Measurements from ENCODE around the gene TDO2.
"Not testable (repeated sequence)": the region's sequence is repeated elsewhere in the genome, so short reads cannot be mapped to it uniquely, and the experiment has no call there.

The TDO2 gene

GRCh38 chr4:155908187-155909139, 5.0 kb downstream of the TDO2 start:
- DNase-seq = no peak

DNA sequence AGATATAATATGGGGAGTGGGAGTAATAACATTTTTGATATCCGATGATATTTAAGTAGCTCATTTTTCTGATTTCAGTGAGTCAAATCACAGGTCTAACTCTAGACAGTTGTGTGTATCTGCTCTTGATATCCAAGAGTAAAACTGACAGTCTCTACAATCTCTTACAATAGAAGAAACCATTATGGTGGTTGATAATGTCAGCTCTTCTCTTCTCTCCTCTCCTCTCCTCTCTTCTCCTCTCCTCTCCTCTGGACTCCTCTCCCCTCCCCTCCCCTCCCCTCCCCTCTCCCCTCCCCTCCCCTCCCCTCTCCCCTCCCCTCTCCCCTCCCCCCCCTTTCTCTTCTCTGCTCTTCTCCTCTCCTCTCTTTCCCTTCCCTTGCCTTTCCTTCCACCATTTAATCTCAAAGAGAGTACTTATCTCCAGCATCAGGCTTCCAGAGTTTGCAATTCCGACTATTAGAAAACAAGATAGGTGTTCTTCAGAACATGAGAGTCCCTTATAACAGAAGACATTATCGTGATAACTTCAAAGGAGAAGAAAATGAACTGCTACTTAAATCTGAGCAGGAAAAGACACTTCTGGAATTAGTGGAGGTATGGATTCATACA, 6.2 kb downstream of the TDO2 start:
- no peak for DNase-seq

GRCh38 chr4:155911905-155912304, 8.4 kb downstream of the TDO2 start:
- DNase-seq = no peak

DNA sequence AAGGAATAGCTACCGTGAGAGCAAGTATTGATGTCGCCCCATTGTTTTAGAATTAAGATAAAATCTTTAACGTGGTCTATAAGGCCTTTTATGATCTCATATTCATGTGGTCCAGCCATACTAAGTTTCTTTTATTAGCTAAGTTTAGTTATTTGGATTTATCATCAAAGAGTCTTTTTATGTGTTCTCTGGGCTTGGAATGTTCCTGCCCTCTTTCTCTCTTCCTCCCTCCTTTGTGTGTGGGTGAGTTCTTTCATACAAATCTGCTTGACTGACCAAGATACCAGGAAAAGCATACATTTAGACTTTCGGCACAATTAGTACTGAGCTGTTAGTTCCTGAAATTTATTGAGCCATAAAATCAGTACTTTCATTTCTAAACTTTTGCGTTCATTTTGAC, 11.3 kb downstream of the TDO2 start:
- DNase-seq = no peak

- no peak for DNase-seq
These were observed 18.1 kb downstream of the TDO2 start for GRCh38 chr4:155921597-155921996.

DNA sequence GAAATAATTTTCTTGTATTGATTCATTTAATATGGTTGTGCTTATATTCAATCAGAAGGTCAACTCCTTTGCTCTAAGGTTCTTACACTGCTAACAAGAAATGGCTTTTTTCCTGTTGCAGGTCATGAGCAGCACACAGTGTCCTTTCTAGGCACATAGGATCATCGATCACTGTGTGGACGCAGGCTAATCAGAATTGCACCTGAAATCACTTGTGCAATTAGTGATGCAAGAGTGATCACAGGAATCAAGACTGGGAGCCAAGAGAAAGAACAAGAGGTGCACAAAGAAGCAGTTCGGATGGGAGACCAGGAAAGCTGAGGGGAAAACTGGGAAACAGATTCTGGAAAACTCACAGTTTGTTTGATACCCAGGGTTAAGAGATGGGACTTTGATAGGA, 21.1 kb downstream of the TDO2 start:
- no peak for DNase-seq

GRCh38 chr4:155929833-155930232, 26.3 kb downstream of the TDO2 start:
- DNase-seq = no peak

DNA sequence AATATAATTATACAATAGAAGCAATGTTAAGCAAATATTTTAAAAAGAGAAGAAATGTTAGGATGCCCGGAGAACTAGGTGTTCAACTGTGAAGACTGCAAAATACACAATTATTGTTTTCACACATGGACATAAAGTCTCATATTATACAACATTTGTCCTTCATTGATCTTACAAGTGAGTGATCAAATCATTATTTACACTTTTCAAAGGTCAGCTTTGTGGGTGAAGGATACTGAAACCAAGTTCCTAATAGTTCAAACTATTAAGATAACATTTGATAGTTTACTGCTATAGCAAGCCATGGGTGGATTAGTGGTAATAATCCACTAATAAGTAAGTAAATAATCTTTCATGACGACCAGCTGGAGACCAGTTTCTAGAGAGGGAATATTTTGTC, 26.8 kb downstream of the TDO2 start:
- no peak for DNase-seq

DNA sequence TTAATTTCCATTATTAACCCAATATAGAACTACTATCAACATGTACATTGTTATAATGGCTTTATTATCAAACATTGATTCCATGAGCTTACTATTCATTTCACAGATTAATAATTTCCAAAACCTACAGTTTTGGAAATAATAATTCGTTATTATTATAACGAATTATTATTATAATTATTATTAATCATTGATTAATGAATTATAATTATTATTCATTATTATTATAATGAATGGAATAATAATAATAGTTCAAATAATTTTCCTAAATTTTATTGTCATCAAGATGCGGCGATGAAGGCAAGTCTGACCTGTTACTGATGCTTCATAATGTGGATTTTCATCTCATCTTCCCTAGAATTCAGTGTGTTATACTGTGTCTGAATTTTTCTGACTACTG, 28.1 kb downstream of the TDO2 start:
- no peak for DNase-seq

DNA sequence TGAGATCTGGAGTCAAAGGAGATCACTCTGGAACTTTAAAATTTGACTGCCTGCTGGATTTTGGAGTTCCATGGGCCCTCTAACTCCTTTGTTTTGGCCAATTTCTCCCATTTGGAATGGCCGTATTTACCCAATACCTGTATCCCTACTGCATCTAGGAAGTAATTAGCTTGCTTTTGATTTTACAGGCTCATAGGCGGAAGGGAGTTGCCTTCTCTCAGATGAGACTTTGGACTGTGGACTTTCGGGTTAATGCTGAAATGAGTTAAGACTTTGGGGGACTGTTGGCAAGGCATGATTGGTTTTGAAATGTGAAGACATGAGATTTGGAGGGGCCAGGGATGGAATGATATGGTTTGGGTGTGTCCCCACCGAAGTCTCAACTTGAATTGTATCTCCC, 31.1 kb downstream of the TDO2 start:
- not testable (repeated sequence) for DNase-seq

- no peak for DNase-seq
These were observed 32.0 kb downstream of the TDO2 start for GRCh38 chr4:155935389-155935986.

DNA sequence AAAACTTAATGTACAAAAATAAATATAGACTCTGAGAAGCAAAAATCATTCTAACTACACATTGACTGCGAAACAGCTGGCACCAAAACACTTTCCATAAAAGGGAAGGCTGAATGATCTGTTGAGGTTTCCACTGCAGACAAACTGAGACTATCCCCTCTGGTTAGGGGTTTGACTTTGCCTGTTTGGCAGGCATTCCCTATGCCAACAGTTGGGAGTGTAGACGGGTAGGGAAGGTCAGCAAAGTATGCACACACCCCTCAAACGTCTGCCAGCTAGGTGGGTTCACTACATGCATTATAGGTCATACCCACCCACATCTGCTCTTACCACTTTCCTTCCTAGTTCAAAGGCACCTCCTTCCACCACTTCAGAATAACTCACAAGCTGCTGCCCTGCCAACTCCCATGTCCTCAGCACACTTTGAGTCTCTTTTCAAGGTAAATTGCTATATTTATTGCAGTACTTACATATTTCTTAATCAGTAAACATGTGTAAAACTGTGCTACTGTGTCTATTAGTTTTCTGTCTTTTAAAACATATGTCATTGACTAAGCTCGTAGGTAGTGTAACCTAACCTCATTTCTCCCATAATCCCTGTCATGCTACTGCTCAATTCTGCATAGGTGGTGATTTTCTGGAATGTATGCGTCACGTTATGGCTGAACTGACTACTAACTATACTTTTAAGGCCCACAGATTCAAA, 37.7 kb downstream of the TDO2 start:
- DNase-seq = no peak

GRCh38 chr4:155941820-155942219, 38.3 kb downstream of the TDO2 start:
- no peak for DNase-seq

DNA sequence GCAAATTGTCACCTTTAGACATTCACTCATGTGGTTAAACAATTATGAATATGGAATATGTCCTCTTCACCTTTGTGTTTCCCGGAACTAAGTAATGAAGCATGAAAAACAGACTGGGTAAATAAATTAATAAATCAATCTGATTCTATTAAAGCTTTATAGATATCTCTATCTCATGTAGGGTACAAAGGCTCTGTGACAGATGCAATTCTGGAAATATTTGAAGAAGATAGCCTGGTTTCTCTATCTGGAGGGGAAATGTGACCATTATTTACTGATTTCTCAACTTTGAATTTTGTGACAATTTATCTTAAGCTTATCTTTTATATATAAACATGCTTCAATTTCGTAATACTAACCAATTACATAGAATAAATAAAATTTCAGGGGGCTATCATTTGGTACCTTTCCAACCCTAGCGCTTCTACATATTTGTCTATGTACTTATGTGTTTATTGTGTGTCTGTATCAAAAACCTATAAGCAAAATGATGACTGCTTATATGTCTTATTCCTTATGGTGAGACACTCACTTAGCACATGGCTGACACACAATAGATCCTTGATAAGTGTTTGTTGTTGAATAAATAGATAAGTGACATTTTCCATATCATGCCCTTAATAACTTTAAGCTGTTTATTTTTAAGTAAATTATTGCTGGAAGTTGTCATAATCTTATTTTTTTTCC, 40.3 kb downstream of the TDO2 start:
- DNase-seq = no peak

DNA sequence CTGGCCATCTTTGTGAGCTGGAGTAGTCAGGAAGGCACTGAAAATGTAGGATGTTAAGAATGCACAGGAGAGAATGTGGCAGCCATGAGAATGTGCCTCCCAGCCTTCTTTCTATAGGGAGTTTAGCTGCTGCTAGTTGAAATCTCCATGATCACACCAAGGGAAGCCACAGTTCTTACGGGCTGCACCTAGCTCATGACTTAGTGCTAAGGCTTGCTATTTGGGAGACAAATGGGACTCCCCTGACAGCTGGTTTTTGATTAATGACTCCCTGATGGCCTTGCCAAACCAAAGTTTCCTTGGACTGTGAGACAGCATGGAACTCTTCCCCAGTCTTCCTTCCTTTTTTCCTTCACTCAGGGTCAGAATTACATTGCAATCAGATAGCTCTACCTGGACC, 41.0 kb downstream of the TDO2 start:
- DNase-seq = no peak

DNA sequence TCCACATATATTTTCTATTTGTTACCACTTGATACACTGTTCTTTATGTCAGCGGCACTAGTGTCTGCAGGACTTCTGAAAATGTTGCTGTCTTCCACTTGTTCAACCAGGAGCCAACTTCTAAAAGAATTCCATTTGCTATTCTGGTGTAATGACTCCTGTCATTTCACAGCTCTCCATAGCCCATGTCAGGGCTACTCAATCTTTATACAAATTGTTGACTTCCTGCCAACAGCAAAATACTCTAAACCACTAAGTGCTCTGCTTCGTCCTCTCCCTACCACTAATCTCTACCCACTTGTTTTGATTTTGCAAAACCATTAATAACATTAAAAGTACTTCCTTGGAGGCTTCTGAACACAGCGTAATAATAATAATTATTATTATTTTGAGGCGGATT, 43.0 kb downstream of the TDO2 start:
- DNase-seq = no peak

DNA sequence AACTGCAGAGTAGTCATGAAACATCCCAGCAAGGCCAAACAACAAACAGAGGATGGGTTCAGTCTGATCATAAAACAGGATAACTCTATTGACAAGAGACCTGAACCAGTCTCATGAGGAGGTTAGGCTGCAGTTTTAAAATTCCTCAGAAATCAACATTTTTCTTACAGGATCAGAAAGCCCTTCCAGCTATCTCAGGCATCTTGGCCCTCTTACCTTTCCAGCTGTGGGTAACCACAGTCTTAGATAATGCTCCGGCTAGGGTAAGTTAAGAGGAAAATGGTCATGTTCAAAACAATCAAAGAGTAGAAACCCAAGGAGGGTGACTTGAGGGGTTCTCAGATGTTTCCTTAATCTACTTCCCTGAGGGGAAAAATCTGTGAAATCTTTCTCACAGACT, 45.0 kb downstream of the TDO2 start:
- no peak for DNase-seq

DNA sequence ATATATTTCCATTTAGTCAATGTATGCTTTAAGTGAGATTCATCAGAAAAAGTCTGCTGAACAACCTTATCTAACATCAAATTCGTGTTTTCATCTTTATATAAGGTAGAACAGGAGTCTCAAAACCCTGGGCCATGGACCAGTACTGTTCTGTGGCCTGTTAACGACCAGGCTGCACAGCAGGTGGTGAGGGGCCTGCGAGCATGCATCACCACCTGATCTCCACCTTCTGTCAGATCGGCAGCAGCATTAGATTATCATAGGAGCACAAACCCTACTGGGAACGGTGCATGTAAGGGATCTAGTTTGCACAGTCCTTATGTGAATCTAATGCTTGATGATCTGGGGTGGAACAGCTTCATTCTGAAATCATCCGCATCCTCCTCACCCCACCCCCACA, 47.0 kb downstream of the TDO2 start:
- DNase-seq = no peak

DNA sequence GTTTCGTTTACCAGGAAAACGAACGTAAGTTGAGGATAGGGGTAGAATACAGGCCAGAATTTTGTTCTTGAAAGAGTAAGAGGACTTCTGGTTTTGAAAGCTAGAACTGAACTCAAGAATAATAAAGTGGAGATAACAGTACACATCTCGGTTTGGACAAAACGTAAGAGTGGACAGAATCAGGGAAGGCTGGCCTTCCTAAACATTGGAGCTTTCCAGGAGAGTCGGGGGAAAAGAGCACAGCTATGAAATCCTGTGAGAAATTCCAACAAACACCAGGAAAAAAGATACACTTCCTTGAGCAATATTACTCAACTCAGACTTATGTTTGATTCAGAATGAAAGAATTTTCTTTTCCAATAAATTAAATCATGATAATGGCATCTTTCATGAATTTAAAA, 49.0 kb downstream of the TDO2 start:
- DNase-seq = no peak

DNA sequence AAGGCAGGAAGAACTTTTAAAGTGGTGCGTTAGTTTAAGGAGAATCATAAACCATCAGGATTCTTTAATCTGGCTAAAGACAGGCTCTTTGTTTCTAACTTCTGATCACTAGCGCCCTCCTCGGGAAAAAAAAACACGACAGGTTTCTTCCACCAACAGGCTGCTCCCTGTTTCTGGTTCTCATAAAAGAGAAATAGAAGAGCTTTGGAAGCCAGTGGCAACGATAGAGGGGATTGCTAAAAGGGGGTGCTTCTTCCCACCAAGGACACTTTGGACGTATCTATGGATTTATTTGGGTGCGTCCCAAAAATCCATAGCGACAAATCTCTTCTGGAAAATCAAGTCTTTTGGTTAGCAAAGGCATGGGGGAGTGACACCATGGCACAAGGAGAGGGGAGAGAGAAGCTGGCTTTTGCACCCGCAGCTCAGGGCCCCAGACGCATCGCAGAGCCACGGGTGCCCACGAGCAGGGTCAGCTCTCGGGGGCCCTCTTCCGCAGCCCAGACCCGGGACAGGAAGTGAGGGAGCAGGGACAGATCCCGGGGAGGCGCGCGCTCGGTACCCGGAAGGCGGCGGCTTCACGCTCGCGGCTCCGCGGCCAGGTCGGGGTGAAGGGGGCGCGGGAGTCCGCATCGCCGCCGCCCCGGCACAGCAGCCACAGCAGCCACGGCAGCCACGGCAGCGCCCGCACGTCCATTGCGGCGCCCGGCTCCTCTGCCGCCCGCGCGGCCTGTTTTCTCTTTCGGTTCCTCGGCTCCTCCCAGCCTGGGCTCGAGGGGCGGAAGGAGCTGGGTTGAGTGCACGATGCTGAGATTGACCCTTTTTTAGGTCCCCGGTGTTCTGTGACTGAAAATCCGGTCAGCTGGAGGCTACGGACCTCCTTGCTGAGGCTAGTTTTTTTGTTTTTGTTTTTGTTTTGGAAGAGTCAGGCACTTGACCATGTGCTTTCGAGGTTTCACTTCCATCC, 49.9 kb downstream of the TDO2 start, which contains the start of gene CTSO:
CTSO (minus strand) TSS at position 716 of the 967 bp plus-strand sequence; CDS start at position 697, 19 bp downstream.
- no peak for DNase-seq

DNA sequence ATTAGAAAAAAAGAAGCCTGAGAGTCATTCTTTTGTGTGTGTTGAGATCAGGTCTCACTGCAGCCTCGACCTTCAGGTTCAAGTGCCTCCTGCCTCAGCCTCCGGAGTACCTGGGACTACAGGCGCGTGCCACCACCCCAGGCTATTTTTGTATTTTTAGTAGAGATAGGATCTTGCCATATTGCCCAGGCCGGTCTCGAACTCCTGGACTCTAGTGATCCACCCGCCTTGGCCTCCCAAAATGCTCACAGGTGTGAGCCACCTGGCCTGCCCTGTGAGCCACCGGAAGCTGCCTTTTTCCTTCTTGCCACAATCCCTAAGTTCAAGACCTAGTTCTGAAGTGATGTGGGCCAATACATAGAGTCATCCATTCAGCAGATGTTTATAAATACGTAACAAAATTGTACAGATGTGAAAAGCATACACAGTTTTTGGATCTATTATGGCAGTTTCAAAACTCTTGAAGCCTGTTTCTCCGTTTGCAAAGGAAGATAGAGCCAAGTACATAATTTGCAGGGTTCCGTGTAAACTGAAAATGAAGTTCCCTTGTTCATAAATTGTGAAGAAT, 50.7 kb downstream of the TDO2 start:
- DNase-seq = no peak
